Measurements from ENCODE around the gene ADAMTSL3. TPM values are rescaled to one million over a fixed set of nuclear protein-coding genes. Genes with fewer than 3 reads are reported as not detected.

The ADAMTSL3 gene
- 25.6 and 28.8 TPM in 2 replicates for total RNA-seq

DNA sequence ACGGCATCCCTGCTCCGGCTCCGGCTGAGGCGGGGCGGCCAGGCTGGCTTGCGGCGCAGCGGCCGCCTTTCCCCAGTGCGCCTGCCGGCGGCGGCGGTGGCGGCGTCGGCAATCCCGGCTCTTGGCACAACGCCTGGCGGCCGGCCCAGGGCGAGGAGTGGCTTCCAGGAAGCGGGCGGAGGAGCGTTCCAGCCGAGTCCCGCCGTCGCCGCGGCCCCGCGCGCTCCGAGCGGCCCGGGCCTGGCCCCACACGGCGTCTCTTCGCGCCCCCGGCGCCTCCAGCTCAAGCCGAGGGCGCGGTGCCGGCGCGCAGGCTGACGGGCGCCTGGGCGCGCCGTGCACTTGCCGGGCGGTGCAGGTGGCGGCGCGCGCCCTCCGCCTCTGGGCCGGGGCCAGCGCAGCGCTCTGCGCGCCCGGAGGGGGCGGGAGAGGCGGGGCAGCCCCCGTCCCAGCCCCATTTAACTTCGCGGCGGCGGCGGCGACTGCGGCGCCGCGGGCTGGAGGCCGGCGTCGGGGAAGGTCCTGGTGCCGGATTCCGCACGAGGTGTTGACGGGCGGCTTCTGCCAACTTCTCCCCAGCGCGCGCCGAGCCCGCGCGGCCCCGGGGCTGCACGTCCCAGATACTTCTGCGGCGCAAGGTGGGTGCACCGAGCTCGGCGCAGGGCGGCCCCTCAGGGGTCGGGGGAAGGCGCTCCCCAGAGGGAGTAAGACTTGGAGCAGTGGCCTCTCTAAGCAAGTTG is at the start of gene ADAMTSL3:
Gene ADAMTSL3 (plus strand): TSS at position 485 of the 740 bp plus-strand sequence. CDS start 1,639 bp downstream, outside the sequence.

Other genes with a start within 250 kb of the ADAMTSL3 start
- gene SH3GL3, start 206.8 kb upstream of the ADAMTSL3 start, total RNA-seq = not detected in 2 replicates

All from dermis lymphatic vessel endothelial cell (primary cell).